Activated T-helper 1 cell treated with anti-CD3 and anti-CD28 coated beads, Interleukin-12 subunit alpha, Interleukin-12 subunit beta, Interleukin-2, Interleukin-4 antibody, amounts not matched to agents 30 ng/mL and 10 ng/mL and 1 ng/mL, durations not matched to agents 14 hours and 24 hours and 36 hours (primary cell): ENCODE measurements around the gene RCAN2. TPM values are rescaled to one million over a fixed set of nuclear protein-coding genes. Genes with fewer than 3 reads are reported as not detected.

ENCODE experiments used
- DNase-seq: peaks from one replicate; pipeline ENCODE4 v3.0.0; 2021; ENCODE audit warnings: low spot score
- H3K27ac Mint-ChIP-seq: one replicate; pipeline ENCODE4 v1.8.0; 2021; ENCODE audit warnings: mild to moderate bottlenecking, mixed read lengths
- H3K27me3 Mint-ChIP-seq: one replicate; pipeline ENCODE4 v1.8.0; 2022; ENCODE audit warnings: mild to moderate bottlenecking, moderate library complexity, mixed read lengths; ENCODE audit not compliant: insufficient read depth
- H3K36me3 Mint-ChIP-seq: one replicate; pipeline ENCODE4 v1.8.0; 2021; ENCODE audit warnings: low read depth, mixed read lengths
- H3K4me1 Mint-ChIP-seq: one replicate; pipeline ENCODE4 v1.8.0; 2021; ENCODE audit warnings: low read depth, mixed read lengths
- H3K4me3 Mint-ChIP-seq: one replicate; pipeline ENCODE4 v1.8.0; 2021; ENCODE audit warnings: mild to moderate bottlenecking, moderate library complexity, mixed read lengths
- H3K9me3 Mint-ChIP-seq: one replicate; pipeline ENCODE4 v1.8.0; 2021; ENCODE audit warnings: mixed read lengths
- intact Hi-C: fragments of 100-400 bp; cut with micrococcal nuclease; formaldehyde crosslinking; loops from one replicate; pipeline ENCODE4 v1.15.1; 2024
- total RNA-seq: library from RNA; stranded (reverse); gene quantifications from 2 replicates; pipeline ENCODE4 v1.2.3, GENCODE V29; 2022

RCAN2 gene
- total RNA-seq, 1 donor from 2014 or later = 0.44 TPM

DNA sequence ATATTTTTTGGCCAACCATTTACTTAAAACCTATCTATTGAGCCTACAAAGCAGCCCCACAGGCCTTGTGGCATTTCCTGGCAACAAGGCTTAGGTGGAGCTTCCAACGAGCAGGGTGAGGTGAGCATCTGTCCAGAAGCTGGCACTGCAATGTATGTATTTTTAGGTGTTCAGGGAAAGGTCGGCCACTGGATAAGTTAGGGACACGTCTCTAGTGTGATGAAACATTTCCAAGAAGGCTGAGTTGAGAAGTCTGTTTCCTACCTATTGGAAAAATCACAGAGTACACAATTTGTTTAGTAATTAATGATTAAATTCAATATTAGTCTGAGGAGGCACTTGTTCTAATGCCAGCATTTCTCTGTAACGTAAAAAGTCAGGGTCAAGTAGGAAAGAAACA lies 17.8 kb upstream of the RCAN2 start:
- Mint-ChIP-seq H3K27ac (no peak overlapping the region), H3K4me3 (no peak overlapping the region), H3K27me3 (peaks cover 1% of the 10 kb centered on the region), H3K36me3 (no peaks in the 10 kb centered on the region), H3K4me1 (no peaks in the 10 kb centered on the region), H3K9me3 (no peaks in the 10 kb centered on the region)
- intact Hi-C loops = no loop called here
- no peak for DNase-seq

DNA sequence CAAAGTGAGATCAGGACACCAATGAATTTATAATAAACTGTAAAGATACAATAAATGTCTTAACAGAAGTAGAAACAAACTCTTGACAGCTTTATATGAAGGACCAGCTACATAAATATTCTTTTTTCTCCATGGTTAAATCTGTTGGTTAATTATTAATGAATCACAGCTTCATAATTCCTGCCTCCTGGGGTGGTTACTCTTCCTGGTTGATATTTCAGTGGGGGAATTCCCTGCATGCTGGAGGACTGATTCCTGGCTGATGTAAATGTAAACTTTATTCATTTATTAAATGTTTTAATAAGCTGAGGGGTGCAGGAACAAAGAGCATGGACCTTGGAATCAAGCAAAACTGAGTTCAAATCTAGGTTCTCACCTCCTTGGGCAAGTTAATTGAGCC lies 16.2 kb upstream of the RCAN2 start:
- Mint-ChIP-seq H3K27ac (no peak overlapping the region), H3K4me1 (no peaks in the 10 kb centered on the region), H3K9me3 (no peaks in the 10 kb centered on the region), H3K36me3 (no peaks in the 10 kb centered on the region), H3K4me3 (no peak overlapping the region), H3K27me3 (peaks cover 1% of the 10 kb centered on the region)
- intact Hi-C loops = no loop called here
- no peak for DNase-seq

DNA sequence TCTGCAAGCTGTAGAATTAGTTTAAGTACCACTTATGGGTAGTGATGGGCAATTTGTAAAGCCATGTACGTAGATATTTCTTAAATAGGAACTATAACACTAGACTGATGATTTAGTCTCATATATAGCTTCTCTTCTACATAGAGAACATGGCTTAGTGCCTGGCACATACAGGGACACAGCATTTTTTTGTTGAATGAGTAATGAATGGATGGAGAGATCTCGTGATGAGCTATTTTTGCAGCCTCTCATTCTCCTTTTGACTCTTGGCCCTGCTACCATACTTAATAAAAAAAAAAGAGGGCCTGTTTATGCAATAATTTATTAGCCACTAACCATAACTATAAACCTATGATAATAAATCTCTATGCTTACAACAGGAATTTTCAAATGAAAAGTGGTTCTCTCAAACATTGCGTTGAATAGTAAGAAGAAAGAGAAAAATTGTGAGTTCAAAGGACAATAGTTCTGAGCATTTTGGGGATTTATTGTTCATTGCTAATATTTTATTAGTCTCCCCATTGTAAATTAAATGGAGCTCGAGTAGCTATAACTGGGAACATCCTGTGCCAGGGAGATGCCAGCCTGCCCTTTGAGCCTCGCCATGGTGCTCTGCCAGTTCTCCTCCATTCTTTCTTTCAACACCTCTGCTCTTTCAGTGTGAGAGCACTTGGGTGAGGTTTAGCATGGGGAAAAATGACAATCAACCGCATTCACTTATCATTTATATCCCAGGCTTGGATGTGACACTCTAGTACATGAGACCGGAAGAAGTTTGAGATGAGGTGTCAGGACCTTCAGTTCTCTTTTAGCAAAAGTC lies 14.7 kb upstream of the RCAN2 start:
- Mint-ChIP-seq H3K4me1 (no peaks in the 10 kb centered on the region), H3K27me3 (peaks cover 4% of the 10 kb centered on the region), H3K27ac (no peak overlapping the region), H3K9me3 (no peaks in the 10 kb centered on the region), H3K36me3 (no peaks in the 10 kb centered on the region), H3K4me3 (no peak overlapping the region)
- intact Hi-C loops = no loop called here
- DNase-seq = no peak

DNA sequence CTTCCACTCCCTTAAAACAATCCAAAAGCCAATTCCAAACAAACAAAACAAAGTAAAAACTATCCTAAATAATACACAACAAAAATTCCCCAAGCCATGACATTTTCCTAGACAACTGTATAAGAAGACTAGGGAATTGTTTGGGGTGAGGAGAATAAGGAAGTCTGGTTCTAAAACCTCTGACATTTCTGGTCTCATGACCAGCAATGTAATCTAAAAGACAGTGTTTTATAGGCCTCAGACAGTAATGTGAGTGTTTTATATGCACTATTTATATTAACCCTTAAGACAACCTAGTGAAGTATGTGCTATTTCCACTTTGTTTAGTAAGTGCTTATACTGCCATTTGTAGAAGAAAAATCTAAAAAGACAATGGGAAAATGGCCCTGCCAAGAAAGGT lies 13.0 kb upstream of the RCAN2 start:
- Mint-ChIP-seq H3K9me3 (no peaks in the 10 kb centered on the region), H3K27me3 (peaks cover 12% of the 10 kb centered on the region), H3K4me3 (no peak overlapping the region), H3K36me3 (no peaks in the 10 kb centered on the region), H3K27ac (no peak overlapping the region), H3K4me1 (no peaks in the 10 kb centered on the region)
- DNase-seq = no peak
- intact Hi-C loops = no loop called here

DNA sequence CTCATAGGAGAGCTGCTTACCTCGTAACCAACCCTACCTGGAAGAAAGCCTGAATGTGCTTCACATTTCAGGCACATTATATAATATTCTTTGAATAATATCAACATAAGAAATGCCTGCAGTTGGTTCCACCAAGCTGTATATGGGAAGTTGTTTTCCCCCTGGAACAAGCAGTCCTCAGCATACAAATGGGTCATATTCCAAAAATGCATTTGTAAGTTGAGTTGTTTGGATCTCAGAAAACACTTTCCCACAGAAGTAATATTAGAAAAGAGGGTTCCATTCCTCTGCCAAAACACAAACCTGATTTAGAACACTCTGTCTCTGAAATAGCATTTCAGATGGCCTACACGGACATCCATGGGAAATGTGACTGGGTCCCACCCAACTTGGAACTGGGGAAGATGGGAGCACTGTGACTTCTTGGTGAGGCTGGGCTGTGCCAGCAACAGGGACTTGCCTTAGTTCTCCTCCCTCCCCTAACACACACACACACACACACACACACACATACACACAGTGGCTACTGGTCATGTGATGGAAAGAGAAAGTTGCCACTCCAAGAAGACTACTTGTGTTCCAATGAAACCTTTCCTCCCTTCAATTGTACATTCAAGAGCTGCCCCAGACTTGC lies 11.4 kb upstream of the RCAN2 start:
- Mint-ChIP-seq H3K4me3 (no peak overlapping the region), H3K27me3 (peaks cover 11% of the 10 kb centered on the region), H3K9me3 (no peaks in the 10 kb centered on the region), H3K27ac (no peak overlapping the region), H3K36me3 (no peaks in the 10 kb centered on the region), H3K4me1 (no peaks in the 10 kb centered on the region)
- intact Hi-C loops = no loop called here
- DNase-seq = no peak

DNA sequence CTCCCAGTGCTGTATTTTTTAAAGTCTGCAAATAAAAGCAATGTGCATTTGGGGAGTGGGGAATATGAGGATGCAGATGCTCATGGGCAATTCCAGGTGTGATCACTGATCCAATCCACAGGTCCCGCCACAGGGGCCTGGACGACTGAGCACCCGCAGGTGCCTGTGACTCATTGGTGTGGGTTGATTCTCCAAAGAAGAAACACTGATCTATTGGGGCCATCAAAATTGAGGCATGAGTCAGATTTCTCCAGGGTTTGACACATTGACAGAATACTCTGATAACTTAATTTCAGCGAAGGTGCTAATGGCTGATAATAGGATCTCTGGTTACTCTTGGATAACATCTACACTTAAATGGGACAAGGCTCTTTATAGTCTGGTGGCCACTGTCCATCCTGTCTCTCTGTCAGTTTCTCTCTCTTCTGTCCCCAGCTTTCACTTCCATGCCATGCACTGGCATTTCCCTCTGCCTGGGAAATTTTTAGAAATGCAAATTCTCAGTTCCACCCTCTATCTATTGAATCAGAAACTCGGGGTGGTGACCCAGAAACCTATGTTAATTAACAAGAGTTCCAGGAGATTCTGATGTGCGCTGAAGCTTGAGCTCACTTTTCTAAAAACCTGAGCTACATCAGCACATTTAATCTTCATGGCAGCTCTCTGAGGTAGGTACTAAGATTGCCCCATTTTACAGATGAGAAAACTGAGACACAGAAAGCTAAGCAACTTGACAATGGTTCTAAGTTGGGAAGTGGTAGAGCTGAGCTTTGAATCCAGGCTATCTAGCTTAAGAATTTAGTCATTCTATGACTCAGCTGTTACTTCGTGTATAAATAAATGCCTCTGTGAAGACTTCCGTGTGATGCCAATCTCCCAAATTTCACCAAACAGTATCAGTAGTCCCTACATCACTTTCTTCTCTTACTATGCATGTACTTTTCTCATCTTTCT lies 10.2 kb upstream of the RCAN2 start:
- no peak overlapping the region for H3K4me3 Mint-ChIP-seq
- H3K27me3 Mint-ChIP-seq = peaks cover 11% of the 10 kb centered on the region
- intact Hi-C loops = no loop called here
- no peak overlapping the region for H3K27ac Mint-ChIP-seq
- H3K9me3 Mint-ChIP-seq = no peaks in the 10 kb centered on the region
- no peaks in the 10 kb centered on the region for H3K4me1 Mint-ChIP-seq
- no peak for DNase-seq
- no peaks in the 10 kb centered on the region for H3K36me3 Mint-ChIP-seq

DNA sequence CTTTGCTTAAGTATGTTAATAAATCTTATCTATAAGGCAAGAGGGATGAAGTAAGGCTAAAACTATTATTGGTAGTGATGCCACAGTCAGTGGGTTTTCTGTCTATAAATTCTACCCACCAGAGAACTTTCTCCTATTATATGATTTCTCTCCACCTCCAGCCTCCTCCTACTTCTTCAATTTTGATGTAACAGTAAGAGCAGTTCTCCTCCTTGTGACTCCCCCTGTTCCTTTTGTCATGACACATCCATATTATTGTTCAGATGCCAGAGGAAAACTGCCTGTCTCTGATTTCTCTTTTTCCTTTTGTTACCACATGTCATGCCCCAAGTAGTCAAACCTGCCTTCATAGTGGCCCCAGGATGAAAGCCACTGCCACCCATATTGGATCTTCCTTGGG lies 9.1 kb upstream of the RCAN2 start:
- intact Hi-C loops = no loop called here
- Mint-ChIP-seq H3K9me3 (no peaks in the 10 kb centered on the region), H3K27me3 (peaks cover 13% of the 10 kb centered on the region), H3K4me1 (no peaks in the 10 kb centered on the region), H3K36me3 (no peaks in the 10 kb centered on the region), H3K27ac (no peak overlapping the region), H3K4me3 (no peak overlapping the region)
- DNase-seq = no peak

DNA sequence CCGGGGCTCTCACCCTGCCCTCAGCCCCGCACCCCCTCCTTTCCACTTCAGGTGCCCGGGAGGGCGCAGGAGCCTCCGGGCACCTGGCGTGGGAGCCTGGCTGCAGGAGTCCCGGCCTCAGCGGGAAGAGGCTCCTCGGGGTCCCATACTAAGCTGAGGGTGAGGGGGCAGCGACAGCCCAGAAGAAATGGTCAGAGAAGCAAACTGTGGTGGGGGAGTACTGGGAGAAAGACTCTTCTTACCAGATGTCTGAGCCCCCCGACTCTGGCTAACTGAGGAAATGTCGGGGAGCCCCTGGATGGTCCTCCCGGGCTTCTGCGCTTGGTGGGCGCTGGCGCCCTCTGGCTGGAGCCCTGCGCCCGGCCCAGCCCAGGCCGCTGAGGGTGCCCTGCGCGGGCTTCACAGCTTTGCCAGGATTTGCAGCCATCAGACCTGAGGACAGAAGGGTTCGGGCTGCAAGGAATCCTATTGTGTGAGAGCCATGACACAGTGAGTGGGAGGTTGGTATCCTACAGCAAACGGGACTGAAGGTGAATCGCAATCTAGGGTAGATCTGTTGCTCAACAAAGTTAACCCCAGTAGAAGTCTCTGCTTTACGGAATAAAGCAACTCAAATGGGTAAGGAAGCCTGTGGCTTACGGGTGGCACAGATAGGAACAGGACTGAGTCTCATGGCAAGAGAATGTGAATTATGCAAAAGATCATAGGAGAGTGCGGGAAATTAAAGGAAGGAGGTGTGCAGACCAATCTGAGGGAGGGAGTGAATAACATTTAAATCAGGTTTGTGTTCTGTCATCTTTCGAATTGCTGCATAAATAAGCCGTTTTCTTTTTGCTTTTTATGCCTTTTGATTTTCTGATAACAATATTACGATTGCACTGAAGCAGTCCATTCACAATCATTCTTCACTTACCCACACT lies 639 bp upstream of the RCAN2 start:
- no peaks in the 10 kb centered on the region for H3K9me3 Mint-ChIP-seq
- H3K36me3 Mint-ChIP-seq = no peaks in the 10 kb centered on the region
- intact Hi-C loops = loop anchor here (5.0 kb wide), 1 partner anchor 270 kb away; no protein-coding TSS in a partner anchor
- no peak overlapping the region for H3K4me3 Mint-ChIP-seq
- DNase-seq = no peak
- H3K27ac Mint-ChIP-seq = no peak overlapping the region
- H3K4me1 Mint-ChIP-seq = no peaks in the 10 kb centered on the region
- peaks cover 57% of the 10 kb centered on the region for H3K27me3 Mint-ChIP-seq

DNA sequence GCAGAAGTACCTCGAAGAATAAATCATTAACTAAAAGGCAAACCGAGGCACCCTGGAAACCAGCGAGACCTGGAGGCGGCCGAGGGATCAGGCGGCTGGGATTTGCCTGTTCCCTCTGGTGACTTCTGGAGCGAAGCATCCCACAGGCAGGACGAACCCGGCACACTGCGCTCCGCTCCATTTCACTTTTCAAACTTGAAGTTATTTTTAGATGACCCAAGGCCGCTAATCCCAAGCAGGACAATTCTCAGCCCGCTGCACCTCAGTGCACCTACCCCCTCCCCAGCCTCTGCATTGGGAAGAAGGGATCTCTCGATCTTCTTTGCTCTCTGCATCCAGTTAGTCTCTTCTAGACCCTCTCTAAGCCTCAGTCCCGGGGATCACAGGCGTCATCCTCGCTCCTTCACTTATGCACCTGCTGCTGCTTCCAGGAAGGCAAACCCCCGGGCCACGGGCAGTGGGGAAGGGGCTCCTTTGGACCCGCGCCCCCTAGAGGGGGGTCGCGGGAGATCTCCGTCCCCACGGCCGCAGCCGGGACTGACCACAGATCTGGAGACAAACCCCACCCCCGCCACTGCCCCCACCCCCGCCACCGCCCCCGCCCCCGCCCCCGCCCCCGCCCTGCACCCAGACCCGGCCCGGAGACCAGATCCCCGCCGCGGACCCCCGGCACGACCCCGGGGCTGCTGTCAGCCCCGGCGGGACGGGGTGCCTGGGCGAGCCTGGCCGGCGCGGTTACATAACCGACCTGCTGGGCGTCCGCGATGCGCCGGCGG lies 636 bp downstream of the RCAN2 start:
- DNase-seq = no peak
- H3K27me3 Mint-ChIP-seq = peaks cover 62% of the 10 kb centered on the region

DNA sequence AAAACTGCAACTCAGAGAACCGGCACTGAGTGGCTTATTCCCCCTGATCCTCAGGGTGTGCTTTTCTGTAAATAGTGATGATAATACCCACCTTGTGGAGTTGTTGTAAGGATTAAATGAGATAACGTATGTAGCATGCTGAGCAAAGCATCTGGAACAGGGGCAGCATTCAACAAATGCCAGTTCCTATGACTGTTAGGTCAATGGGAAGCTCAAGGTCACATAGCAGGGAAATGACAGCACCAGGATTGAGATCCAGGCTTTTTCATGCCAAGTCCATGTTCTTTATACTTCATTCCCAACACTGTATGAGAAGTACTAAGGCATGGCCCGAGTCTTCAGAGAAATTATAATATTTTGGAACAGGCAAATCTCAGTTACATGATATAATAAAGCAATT lies 5.1 kb downstream of the RCAN2 start:
- H3K27me3 Mint-ChIP-seq = peaks cover 40% of the 10 kb centered on the region
- H3K9me3 Mint-ChIP-seq = no peaks in the 10 kb centered on the region
- H3K36me3 Mint-ChIP-seq = no peaks in the 10 kb centered on the region
- intact Hi-C loops = no loop called here
- H3K4me1 Mint-ChIP-seq = no peaks in the 10 kb centered on the region
- no peak overlapping the region for H3K4me3 Mint-ChIP-seq
- no peak overlapping the region for H3K27ac Mint-ChIP-seq
- DNase-seq = no peak

More for the DNA sequence above, 636 bp downstream of the RCAN2 start:
- no peak overlapping the region for H3K27ac Mint-ChIP-seq
- H3K36me3 Mint-ChIP-seq = no peaks in the 10 kb centered on the region
- H3K4me3 Mint-ChIP-seq = peak overlapping the region; percentile 47
- no peaks in the 10 kb centered on the region for H3K4me1 Mint-ChIP-seq
- H3K9me3 Mint-ChIP-seq = no peaks in the 10 kb centered on the region
- intact Hi-C loops = loop anchor here (5.0 kb wide), 1 partner anchor 268 kb away; no protein-coding TSS in a partner anchor

DNA sequence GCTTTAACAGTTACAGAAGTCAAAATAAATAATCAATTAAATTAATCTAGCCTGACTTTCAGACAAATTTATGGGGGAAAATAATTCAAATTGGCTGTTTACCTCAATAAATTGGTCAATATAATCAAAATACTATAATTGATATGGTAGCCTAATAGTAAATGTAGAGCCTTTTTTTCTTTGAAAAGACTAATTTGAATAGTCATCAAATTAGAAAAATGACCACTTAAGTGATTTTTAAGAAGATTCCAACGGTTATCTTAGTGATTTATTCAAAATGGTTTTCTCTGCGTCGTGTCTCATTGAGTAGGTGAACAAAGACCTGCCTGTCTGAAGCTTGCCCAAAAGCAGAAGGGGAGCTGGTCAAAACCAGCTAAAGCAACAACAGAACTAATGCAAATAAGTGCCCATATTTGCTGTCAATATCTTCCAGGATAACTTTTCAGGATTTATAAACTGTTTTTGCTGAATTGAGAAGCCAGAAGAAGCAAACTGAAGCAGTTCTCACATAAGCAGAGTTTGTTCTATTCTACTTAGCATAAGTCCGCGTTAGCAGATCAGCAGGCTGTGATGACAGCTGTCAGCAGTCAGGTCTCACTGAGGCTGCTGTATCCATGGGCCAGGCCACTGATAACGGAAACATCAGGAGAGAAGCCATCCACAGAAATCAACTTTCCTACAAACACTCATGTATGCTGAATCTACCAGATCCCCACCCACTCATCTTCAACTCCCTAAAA lies 7.0 kb downstream of the RCAN2 start:
- Mint-ChIP-seq H3K27me3 (peaks cover 24% of the 10 kb centered on the region), H3K27ac (no peak overlapping the region), H3K9me3 (no peaks in the 10 kb centered on the region), H3K4me3 (no peak overlapping the region), H3K4me1 (no peaks in the 10 kb centered on the region), H3K36me3 (no peaks in the 10 kb centered on the region)
- no peak for DNase-seq
- intact Hi-C loops = no loop called here
